ENCODE measurements around the gene PYGO1. TPM values are rescaled to one million over a fixed set of nuclear protein-coding genes. Genes with fewer than 3 reads are reported as not detected.

The PYGO1 gene
- total RNA-seq, 4 donors from 2014 or later = 1.1 to 3.3 (median 2.8) TPM

- 92% methylated on average over 3 of the region's 3 CpGs for WGBS
- H3K27me3 ChIP-seq = no peaks in the 10 kb centered on the region
- no peaks in the 10 kb centered on the region for H3K36me3 ChIP-seq
- no peak overlapping the region for H3K27ac ChIP-seq
- no peaks in the 10 kb centered on the region for H3K4me1 ChIP-seq
- DNase-seq (ENCODE audit: low spot score in 2 of 2) = no peak
- H3K9me3 ChIP-seq = no peaks in the 10 kb centered on the region
- TF ChIP-seq POLR2A (IDR thresholded peaks at IDR 0.05) = no peak
- no peak for TF ChIP-seq EP300 (IDR thresholded peaks at IDR 0.05)
- no peak for TF ChIP-seq CTCF (IDR thresholded peaks at IDR 0.05)
- no peak for TF ChIP-seq POLR2AphosphoS5 (IDR thresholded peaks at IDR 0.05)
- no peak overlapping the region for H3K4me3 ChIP-seq
Measured at GRCh38 chr15:55522742-55523450, 65.2 kb downstream of the PYGO1 start.

DNA sequence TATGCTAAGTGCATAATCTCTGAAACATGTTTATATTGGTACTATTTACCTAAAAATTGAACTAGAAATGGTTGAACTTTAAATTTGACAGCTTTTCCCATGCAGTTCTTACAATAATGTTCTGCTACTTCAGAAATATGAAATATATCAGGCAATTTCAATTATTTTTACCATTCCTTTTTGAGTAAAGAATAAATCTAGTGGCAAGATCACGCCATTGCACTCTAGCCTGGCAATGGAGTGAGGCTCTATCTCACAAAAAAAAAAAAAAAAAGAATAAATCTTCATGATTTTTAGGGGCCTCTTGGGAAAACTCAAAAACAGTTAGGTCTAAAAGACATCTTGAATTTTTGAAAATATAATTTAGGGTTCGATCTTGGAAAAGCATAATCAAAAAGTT is 69.5 kb downstream of the PYGO1 start:
- 72% methylated on average over 2 of the region's 2 CpGs for WGBS
- Histone ChIP-seq H3K9me3 (no peaks in the 10 kb centered on the region), H3K27me3 (no peaks in the 10 kb centered on the region), H3K36me3 (no peaks in the 10 kb centered on the region), H3K4me3 (no peak overlapping the region), H3K27ac (no peak overlapping the region), H3K4me1 (no peaks in the 10 kb centered on the region)
- DNase-seq (ENCODE audit: low spot score in 2 of 2) = no peak
- TF ChIP-seq CTCF (IDR thresholded peaks at IDR 0.05) (no peak), POLR2A (IDR thresholded peaks at IDR 0.05) (no peak), EP300 (IDR thresholded peaks at IDR 0.05) (no peak), POLR2AphosphoS5 (IDR thresholded peaks at IDR 0.05) (no peak)

- H3K27me3 ChIP-seq = no peaks in the 10 kb centered on the region
- H3K27ac ChIP-seq = no peak overlapping the region
- no peaks in the 10 kb centered on the region for H3K4me1 ChIP-seq
- H3K4me3 ChIP-seq = no peak overlapping the region
- no peaks in the 10 kb centered on the region for H3K36me3 ChIP-seq
- 94% methylated on average over 3 of the region's 3 CpGs for WGBS
- DNase-seq (ENCODE audit: low spot score in 2 of 2) = no peak
- no peaks in the 10 kb centered on the region for H3K9me3 ChIP-seq
- no peak for TF ChIP-seq CTCF (IDR thresholded peaks at IDR 0.05)
- no peak for TF ChIP-seq POLR2AphosphoS5 (IDR thresholded peaks at IDR 0.05)
- TF ChIP-seq EP300 (IDR thresholded peaks at IDR 0.05) = no peak
- TF ChIP-seq POLR2A (IDR thresholded peaks at IDR 0.05) = no peak
Measured at GRCh38 chr15:55518009-55518408, 70.1 kb downstream of the PYGO1 start.

DNA sequence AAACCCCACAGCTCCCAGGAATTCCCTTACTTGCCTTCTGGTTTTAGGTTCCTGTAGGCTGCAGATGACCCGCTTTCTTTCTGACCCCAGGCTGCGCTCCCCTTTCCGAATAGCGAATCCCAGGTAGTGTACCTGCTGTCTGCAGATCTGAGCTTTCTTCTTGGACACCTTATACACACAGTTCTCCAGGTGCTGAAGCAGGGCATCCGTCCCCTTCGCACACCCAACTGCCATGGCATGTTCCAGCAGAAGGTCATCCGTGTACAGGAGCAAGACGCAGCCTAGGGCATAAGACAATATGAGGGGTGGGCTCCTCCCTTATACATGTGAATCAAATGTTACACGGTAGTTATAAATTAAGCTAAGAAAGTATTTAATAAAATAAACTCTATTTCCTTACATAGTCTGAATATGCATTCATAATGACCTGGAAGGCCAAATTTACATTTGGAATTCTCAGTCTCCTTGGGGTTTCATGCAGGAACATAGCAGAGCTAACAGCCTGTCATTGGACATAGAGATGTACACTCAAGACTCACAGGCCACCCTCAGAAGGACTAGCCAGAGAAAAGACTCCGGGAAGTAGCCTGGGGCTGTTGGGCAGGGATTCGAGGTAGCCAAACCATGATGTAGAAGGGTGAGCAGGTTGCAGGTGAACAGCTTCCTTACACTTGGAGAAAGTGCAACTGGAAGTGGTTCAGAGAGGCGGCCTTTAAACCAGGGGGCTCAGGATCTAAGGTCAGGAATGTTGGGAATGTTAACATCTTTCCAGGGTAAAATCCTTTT is 72.0 kb downstream of the PYGO1 start:
- Histone ChIP-seq H3K36me3 (no peaks in the 10 kb centered on the region), H3K27me3 (no peaks in the 10 kb centered on the region), H3K27ac (no peak overlapping the region), H3K4me1 (no peaks in the 10 kb centered on the region), H3K4me3 (no peak overlapping the region), H3K9me3 (no peaks in the 10 kb centered on the region)
- TF ChIP-seq EP300 (IDR thresholded peaks at IDR 0.05) (no peak), POLR2AphosphoS5 (IDR thresholded peaks at IDR 0.05) (no peak), CTCF (IDR thresholded peaks at IDR 0.05) (no peak), POLR2A (IDR thresholded peaks at IDR 0.05) (no peak)
- DNase-seq (ENCODE audit: low spot score in 2 of 2) = no peak
- WGBS = 89% methylated on average over 12 of the region's 12 CpGs

GRCh38 chr15:55515491-55515890 is 72.7 kb downstream of the PYGO1 start:
- no peak overlapping the region for H3K4me3 ChIP-seq
- H3K27ac ChIP-seq = no peak overlapping the region
- no peak for DNase-seq (ENCODE audit: low spot score in 2 of 2)
- H3K27me3 ChIP-seq = no peaks in the 10 kb centered on the region
- H3K9me3 ChIP-seq = no peaks in the 10 kb centered on the region
- TF ChIP-seq POLR2AphosphoS5 (IDR thresholded peaks at IDR 0.05) (no peak), CTCF (IDR thresholded peaks at IDR 0.05) (no peak), POLR2A (IDR thresholded peaks at IDR 0.05) (no peak), EP300 (IDR thresholded peaks at IDR 0.05) (no peak)
- H3K36me3 ChIP-seq = no peaks in the 10 kb centered on the region
- H3K4me1 ChIP-seq = no peaks in the 10 kb centered on the region
- WGBS = 85% methylated on average over 4 of the region's 4 CpGs
